NK-92 (cell line): ENCODE results near the gene PGP.

Source experiments
- DNase-seq: peaks from one replicate; lab custom pipeline; 2025; ENCODE audit not compliant: unreplicated experiment; lab: John Stamatoyannopoulos, UW

The PGP gene

GRCh38 chr16:2200313-2200712 is 14.3 kb downstream of the PGP start:
- no peak for DNase-seq

GRCh38 chr16:2199621-2200139 is 15.0 kb downstream of the PGP start:
- no peak for DNase-seq

- no peak for DNase-seq
Observed at GRCh38 chr16:2199095-2199494, 15.5 kb downstream of the PGP start.

GRCh38 chr16:2198283-2198682 is 16.4 kb downstream of the PGP start:
- no peak for DNase-seq

- no peak for DNase-seq
Observed at GRCh38 chr16:2197765-2198164, 16.9 kb downstream of the PGP start.

- DNase-seq, result no peak
Observed at GRCh38 chr16:2196981-2197511, 17.6 kb downstream of the PGP start.

GRCh38 chr16:2196162-2196980 is 18.3 kb downstream of the PGP start, which contains the start of gene CASKIN1:
Gene CASKIN1, minus strand, starts transcription at chr16:2196605. Its CDS starts 173 bp downstream, at chr16:2196432.
- no peak for DNase-seq

GRCh38 chr16:2195322-2196161 is 19.1 kb downstream of the PGP start:
- no peak for DNase-seq

GRCh38 chr16:2194852-2195321 is 19.8 kb downstream of the PGP start:
- no peak for DNase-seq

- no peak for DNase-seq
Observed at GRCh38 chr16:2194166-2194834, 20.3 kb downstream of the PGP start.

GRCh38 chr16:2191446-2191706 is 23.3 kb downstream of the PGP start:
- DNase-seq, result no peak

GRCh38 chr16:2190659-2191445 is 23.8 kb downstream of the PGP start:
- no peak for DNase-seq

GRCh38 chr16:2190002-2190658 is 24.5 kb downstream of the PGP start:
- no peak for DNase-seq

- no peak for DNase-seq
Observed at GRCh38 chr16:2189252-2189893, 25.3 kb downstream of the PGP start.

GRCh38 chr16:2188395-2188794 is 26.2 kb downstream of the PGP start:
- no peak for DNase-seq

- no peak for DNase-seq
Observed at GRCh38 chr16:2187212-2187611, 27.4 kb downstream of the PGP start.

- no peak for DNase-seq
Observed at GRCh38 chr16:2186505-2186904, 28.1 kb downstream of the PGP start.

- no peak for DNase-seq
Observed at GRCh38 chr16:2186064-2186463, 28.6 kb downstream of the PGP start.

- no peak for DNase-seq
Observed at GRCh38 chr16:2184962-2185361, 29.7 kb downstream of the PGP start.
